ENCODE measurements around the gene PPP2R5E.

PPP2R5E gene

DNA sequence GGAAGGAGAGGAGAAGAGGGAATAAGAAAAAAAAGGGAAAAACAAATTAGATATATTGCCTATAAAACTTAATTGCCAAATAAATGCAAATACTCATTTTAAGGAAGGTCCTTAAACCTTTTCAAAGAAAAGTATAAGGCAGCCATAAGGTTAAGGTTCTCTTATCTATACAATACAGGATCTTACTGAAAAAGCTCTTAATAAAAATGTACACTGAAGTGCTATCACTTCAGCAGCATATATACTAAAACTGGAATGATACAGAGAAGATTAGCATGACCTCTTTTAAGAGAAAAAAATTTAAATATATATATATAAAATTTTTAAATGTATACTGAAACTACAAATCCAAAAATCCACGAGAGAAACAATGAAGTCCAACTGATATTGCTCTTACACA is 65.6 kb downstream of the PPP2R5E start:
- Histone ChIP-seq H3K4me3 (ENCODE audit: low read depth in 1 of 5, low read length in 5 of 5) (peak overlapping the region in 1 of 5 donors; percentile 17), H3K27ac (ENCODE audit: low read depth, low read length) (no peak overlapping the region), H3K9ac (ENCODE audit: low read length in 5 of 5) (peak overlapping the region in 1 of 5 donors; percentile 68), H3K4me1 (ENCODE audit: control insufficient read depth in 5 of 5, insufficient read depth in 5 of 5, low read length in 5 of 5) (peaks cover 0 to 16% (median 11%) of the 10 kb centered on the region in 5 donors), H3K27me3 (ENCODE audit: control insufficient read depth in 5 of 5, insufficient read depth in 4 of 5, low read length in 5 of 5) (no peaks in the 10 kb centered on the region), H3K36me3 (ENCODE audit: control insufficient read depth in 5 of 5, insufficient read depth in 5 of 5, low read length in 5 of 5) (no peaks in the 10 kb centered on the region), H3K9me3 (ENCODE audit: control insufficient read depth in 5 of 5, low read length in 5 of 5) (no peaks in the 10 kb centered on the region)

DNA sequence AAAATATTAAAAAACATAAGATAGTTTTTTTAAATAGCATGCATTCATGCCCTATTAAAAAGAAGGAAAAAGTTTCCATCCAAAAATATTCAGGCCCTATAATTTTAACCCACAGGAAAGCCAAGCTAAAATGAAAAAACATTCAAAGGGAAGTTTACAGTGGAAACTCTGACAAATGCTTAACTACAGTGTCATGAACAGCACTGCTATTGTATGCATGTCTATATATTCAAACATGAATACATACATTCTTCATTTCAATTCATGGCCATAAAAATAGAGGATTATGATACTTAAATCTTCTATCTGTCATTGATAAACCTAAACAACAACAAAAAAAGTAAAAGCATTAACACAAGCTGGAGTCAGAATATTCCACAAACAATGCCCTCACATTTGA is 67.4 kb downstream of the PPP2R5E start:
- Histone ChIP-seq H3K36me3 (ENCODE audit: control insufficient read depth in 5 of 5, insufficient read depth in 5 of 5, low read length in 5 of 5) (no peaks in the 10 kb centered on the region), H3K9me3 (ENCODE audit: control insufficient read depth in 5 of 5, low read length in 5 of 5) (no peaks in the 10 kb centered on the region), H3K9ac (ENCODE audit: low read length in 5 of 5) (no peak overlapping the region), H3K4me1 (ENCODE audit: control insufficient read depth in 5 of 5, insufficient read depth in 5 of 5, low read length in 5 of 5) (peaks cover 0 to 19% (median 14%) of the 10 kb centered on the region in 5 donors), H3K27ac (ENCODE audit: low read depth, low read length) (no peak overlapping the region), H3K27me3 (ENCODE audit: control insufficient read depth in 5 of 5, insufficient read depth in 4 of 5, low read length in 5 of 5) (no peaks in the 10 kb centered on the region), H3K4me3 (ENCODE audit: low read depth in 1 of 5, low read length in 5 of 5) (no peak overlapping the region)

DNA sequence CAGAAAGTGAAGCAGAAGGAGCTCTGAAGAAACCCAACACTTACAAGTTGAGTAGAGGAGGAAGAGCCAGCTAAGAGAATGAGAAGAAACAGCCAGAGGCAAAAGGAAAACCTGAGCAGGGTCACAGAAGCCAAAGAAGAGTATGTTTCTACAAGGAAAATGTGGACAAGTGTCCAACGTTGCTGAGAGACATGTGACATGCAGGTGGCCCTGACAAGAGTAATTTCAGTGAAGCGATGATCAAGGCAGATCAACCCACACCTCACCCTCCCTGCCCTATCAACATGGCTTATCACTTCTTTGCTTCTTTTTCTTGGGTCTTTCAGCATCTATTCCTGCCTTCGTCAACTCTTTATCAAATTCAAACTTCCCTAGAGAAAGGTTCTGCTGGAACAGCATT is 68.3 kb downstream of the PPP2R5E start:
- Histone ChIP-seq H3K27ac (ENCODE audit: low read depth, low read length) (no peak overlapping the region), H3K4me1 (ENCODE audit: control insufficient read depth in 5 of 5, insufficient read depth in 5 of 5, low read length in 5 of 5) (peaks cover 0 to 22% (median 16%) of the 10 kb centered on the region in 5 donors), H3K9me3 (ENCODE audit: control insufficient read depth in 5 of 5, low read length in 5 of 5) (no peaks in the 10 kb centered on the region)

DNA sequence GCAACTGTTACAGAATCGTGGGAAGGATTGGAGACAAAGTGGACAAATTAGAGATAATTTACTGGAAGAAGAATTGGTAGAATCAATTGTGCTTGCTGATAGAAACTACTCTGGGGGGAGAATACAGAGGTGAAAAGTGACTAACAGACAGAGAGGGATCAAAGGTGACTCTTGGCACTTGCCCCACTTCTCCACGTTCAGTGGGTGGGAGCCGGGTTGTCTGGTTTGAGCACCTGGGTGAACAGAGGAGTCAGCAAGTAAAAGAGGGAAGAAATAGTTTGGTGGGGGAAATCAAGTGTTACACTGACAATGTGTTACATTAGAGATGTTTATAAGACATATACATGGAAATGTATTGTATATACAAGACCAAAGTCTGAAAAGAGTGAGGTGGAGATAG is 69.1 kb downstream of the PPP2R5E start:
- Histone ChIP-seq H3K4me1 (ENCODE audit: control insufficient read depth in 5 of 5, insufficient read depth in 5 of 5, low read length in 5 of 5) (peaks cover 0 to 22% (median 16%) of the 10 kb centered on the region in 5 donors), H3K4me3 (ENCODE audit: low read depth in 1 of 5, low read length in 5 of 5) (no peak overlapping the region), H3K36me3 (ENCODE audit: control insufficient read depth in 5 of 5, insufficient read depth in 5 of 5, low read length in 5 of 5) (no peaks in the 10 kb centered on the region)

More for the DNA sequence above, 68.3 kb downstream of the PPP2R5E start:
- no peaks in the 10 kb centered on the region for H3K36me3 ChIP-seq (ENCODE audit: control insufficient read depth in 5 of 5, insufficient read depth in 5 of 5, low read length in 5 of 5)
- H3K4me3 ChIP-seq (ENCODE audit: low read depth in 1 of 5, low read length in 5 of 5), result no peak overlapping the region
- H3K27me3 ChIP-seq (ENCODE audit: control insufficient read depth in 5 of 5, insufficient read depth in 4 of 5, low read length in 5 of 5), result no peaks in the 10 kb centered on the region
- no peak overlapping the region for H3K9ac ChIP-seq (ENCODE audit: low read length in 5 of 5)

DNA sequence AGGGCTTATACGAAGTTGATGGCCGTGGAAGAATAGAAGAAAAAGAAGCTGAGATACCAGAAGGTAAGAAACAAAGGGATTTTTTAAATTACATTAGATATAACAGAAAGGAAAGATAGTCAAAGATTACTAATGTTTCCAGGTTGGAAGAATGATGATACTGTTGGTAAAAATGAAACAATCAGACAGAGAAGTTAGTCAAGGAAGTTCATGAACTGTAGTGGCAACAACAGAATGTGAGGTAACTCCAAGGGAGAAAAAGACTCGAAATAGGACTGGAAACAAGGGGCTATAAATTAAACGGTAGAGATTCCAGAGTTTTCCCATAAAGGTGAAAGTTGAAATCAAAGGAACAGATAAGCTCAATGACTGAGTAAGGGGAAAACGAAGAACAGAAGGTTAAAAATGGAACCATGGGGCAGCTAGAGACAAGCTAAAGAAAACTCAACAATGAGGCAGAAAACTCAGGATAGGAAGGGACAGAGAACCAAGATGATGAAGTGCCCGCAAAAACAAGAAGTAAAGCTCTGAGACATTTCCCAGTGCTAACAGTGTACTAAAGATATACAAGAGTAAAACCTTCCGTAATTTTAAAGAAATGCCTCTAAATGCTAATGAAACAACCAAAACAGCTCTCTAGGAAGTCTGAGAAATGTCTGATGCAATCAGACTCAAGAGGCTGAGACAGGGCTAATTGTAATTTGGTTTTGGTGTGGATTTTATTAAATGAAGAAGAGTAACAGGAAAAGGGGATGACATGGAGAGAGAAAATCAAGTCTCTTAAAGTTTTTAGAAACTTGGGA is 70.0 kb downstream of the PPP2R5E start:
- H3K4me1 ChIP-seq (ENCODE audit: control insufficient read depth in 5 of 5, insufficient read depth in 5 of 5, low read length in 5 of 5), result peaks cover 0 to 22% (median 14%) of the 10 kb centered on the region in 5 donors
- H3K27ac ChIP-seq (ENCODE audit: low read depth, low read length), result no peak overlapping the region
- no peaks in the 10 kb centered on the region for H3K36me3 ChIP-seq (ENCODE audit: control insufficient read depth in 5 of 5, insufficient read depth in 5 of 5, low read length in 5 of 5)
- H3K9ac ChIP-seq (ENCODE audit: low read length in 5 of 5), result no peak overlapping the region
- no peaks in the 10 kb centered on the region for H3K27me3 ChIP-seq (ENCODE audit: control insufficient read depth in 5 of 5, insufficient read depth in 4 of 5, low read length in 5 of 5)
- no peak overlapping the region for H3K4me3 ChIP-seq (ENCODE audit: low read depth in 1 of 5, low read length in 5 of 5)
- no peaks in the 10 kb centered on the region for H3K9me3 ChIP-seq (ENCODE audit: control insufficient read depth in 5 of 5, low read length in 5 of 5)

More for the DNA sequence above, 69.1 kb downstream of the PPP2R5E start:
- Histone ChIP-seq H3K27ac (ENCODE audit: low read depth, low read length) (no peak overlapping the region), H3K27me3 (ENCODE audit: control insufficient read depth in 5 of 5, insufficient read depth in 4 of 5, low read length in 5 of 5) (no peaks in the 10 kb centered on the region), H3K9ac (ENCODE audit: low read length in 5 of 5) (no peak overlapping the region), H3K9me3 (ENCODE audit: control insufficient read depth in 5 of 5, low read length in 5 of 5) (no peaks in the 10 kb centered on the region)

DNA sequence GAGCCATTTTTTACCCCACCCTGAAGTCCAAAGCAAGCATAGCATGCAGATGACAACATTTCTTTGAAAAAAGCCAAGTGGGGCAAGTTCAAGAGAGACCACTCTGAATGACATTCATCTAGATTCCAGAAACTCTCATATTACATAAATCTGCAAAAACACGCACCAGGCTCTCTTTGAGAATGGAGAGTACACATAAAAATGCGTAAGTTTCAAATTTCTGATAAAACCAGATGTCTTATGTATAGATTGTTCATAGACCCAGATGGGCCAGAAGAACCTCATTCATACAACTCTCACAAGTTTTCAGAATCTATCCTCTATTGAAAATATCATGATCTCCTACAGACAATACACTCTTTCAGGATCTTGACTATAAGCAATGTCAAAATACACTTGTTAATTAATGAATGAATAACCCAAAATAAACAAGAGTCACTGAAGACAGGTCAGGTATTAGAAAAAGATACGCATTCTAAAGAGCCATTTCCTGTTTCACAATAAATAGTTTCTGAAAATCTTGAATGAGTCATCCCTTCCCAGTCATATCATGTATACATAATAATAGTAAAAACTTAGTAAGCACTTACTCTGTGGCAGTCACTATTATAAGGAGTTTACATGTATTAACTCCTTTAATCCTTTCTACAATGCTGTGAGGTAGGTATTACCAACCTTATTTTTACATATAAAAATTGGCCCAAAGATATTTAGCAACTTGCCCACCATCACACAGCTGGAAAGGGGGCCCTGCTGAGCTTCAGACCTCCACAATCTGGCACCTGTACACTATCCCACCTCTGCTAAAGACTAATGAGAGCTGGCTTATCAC is 72.0 kb downstream of the PPP2R5E start:
- H3K4me3 ChIP-seq (ENCODE audit: low read depth in 1 of 5, low read length in 5 of 5), result no peak overlapping the region
- peaks cover 0 to 22% (median 13%) of the 10 kb centered on the region in 5 donors for H3K4me1 ChIP-seq (ENCODE audit: control insufficient read depth in 5 of 5, insufficient read depth in 5 of 5, low read length in 5 of 5)

DNA sequence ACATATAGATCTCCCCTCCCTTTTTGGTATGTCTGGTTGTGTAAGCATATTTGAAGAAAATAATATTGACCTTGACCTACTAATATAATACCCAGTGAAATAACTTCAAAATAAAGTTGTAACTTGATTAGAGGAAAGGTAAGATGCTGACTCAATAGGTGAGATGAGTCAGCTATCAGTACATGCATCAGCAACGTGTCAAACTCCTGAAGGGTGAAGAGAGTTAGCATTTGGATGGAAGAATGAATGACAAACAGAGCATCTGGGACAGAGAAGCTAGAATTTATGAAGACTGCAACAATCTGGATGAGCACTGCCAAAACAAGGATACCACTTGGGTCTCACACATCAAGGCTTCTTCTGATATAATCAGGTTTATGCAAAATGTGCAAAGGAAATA is 74.9 kb downstream of the PPP2R5E start:
- no peaks in the 10 kb centered on the region for H3K9me3 ChIP-seq (ENCODE audit: control insufficient read depth in 5 of 5, low read length in 5 of 5)
- no peaks in the 10 kb centered on the region for H3K36me3 ChIP-seq (ENCODE audit: control insufficient read depth in 5 of 5, insufficient read depth in 5 of 5, low read length in 5 of 5)
- H3K27ac ChIP-seq (ENCODE audit: low read depth, low read length), result no peak overlapping the region
- peaks cover 0 to 27% (median 11%) of the 10 kb centered on the region in 5 donors for H3K4me1 ChIP-seq (ENCODE audit: control insufficient read depth in 5 of 5, insufficient read depth in 5 of 5, low read length in 5 of 5)
- no peak overlapping the region for H3K4me3 ChIP-seq (ENCODE audit: low read depth in 1 of 5, low read length in 5 of 5)
- no peaks in the 10 kb centered on the region for H3K27me3 ChIP-seq (ENCODE audit: control insufficient read depth in 5 of 5, insufficient read depth in 4 of 5, low read length in 5 of 5)
- H3K9ac ChIP-seq (ENCODE audit: low read length in 5 of 5), result no peak overlapping the region

More for the DNA sequence above, 72.0 kb downstream of the PPP2R5E start:
- no peaks in the 10 kb centered on the region for H3K9me3 ChIP-seq (ENCODE audit: control insufficient read depth in 5 of 5, low read length in 5 of 5)
- H3K27ac ChIP-seq (ENCODE audit: low read depth, low read length), result no peak overlapping the region
- no peak overlapping the region for H3K9ac ChIP-seq (ENCODE audit: low read length in 5 of 5)
- no peaks in the 10 kb centered on the region for H3K36me3 ChIP-seq (ENCODE audit: control insufficient read depth in 5 of 5, insufficient read depth in 5 of 5, low read length in 5 of 5)
- no peaks in the 10 kb centered on the region for H3K27me3 ChIP-seq (ENCODE audit: control insufficient read depth in 5 of 5, insufficient read depth in 4 of 5, low read length in 5 of 5)

DNA sequence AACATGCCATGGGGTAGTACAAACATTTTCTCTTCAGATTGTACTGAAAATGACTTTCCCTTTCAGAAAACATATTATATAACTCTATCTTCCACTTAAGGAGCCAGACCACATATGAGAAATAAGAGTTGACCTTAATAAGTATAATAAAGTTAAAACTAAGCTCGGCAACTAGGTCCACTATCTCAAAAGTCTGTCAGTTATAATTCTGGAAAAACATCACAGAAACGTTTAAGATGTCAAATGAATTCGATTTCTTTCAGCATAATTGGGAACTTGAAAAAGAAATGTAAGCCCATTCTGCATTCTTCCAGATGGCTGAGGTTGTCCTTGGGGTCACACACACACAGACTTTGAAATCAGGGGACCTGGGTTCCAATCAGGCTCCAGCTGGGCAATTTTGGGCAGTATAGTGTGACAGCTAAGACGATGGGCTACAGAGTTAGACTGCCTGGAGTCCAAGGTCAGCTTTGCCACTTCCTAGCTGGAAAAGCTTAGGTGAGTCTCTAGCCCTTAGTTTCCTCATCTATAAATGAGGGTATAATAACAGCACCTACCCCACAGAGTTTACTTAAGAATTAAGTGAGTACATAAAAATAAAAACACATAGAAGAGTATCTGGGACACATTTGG is 75.6 kb downstream of the PPP2R5E start:
- H3K27me3 ChIP-seq (ENCODE audit: control insufficient read depth in 5 of 5, insufficient read depth in 4 of 5, low read length in 5 of 5), result no peaks in the 10 kb centered on the region
- H3K4me1 ChIP-seq (ENCODE audit: control insufficient read depth in 5 of 5, insufficient read depth in 5 of 5, low read length in 5 of 5), result peaks cover 0 to 27% (median 8%) of the 10 kb centered on the region in 5 donors
- H3K9me3 ChIP-seq (ENCODE audit: control insufficient read depth in 5 of 5, low read length in 5 of 5), result no peaks in the 10 kb centered on the region
- no peak overlapping the region for H3K27ac ChIP-seq (ENCODE audit: low read depth, low read length)
- no peak overlapping the region for H3K9ac ChIP-seq (ENCODE audit: low read length in 5 of 5)
- H3K4me3 ChIP-seq (ENCODE audit: low read depth in 1 of 5, low read length in 5 of 5), result no peak overlapping the region
- H3K36me3 ChIP-seq (ENCODE audit: control insufficient read depth in 5 of 5, insufficient read depth in 5 of 5, low read length in 5 of 5), result no peaks in the 10 kb centered on the region

DNA sequence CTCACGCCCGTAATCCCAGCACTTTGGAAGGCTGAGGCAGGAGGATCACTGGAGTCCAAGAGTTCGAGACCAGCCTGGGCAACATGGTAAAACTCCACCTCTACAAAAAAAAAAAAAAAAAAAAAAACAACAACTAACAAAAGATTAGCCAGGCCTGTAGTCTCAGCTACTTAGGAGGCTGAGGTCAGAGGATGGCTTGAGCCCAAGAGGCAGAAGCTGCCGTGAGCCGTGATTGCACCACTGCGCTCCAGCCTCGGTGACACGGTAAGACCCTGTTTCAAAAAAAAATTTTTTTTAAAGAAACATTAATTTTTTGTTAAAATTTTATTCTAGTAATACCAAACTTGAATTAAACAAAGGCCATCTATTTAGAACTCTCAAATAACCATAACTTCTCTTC is 77.8 kb downstream of the PPP2R5E start:
- no peaks in the 10 kb centered on the region for H3K9me3 ChIP-seq (ENCODE audit: control insufficient read depth in 5 of 5, low read length in 5 of 5)
- H3K36me3 ChIP-seq (ENCODE audit: control insufficient read depth in 5 of 5, insufficient read depth in 5 of 5, low read length in 5 of 5), result no peaks in the 10 kb centered on the region
- peak overlapping the region in 2 of 5 donors; percentile 24 to 25 for H3K9ac ChIP-seq (ENCODE audit: low read length in 5 of 5)
- peaks cover 0 to 18% (median 2%) of the 10 kb centered on the region in 5 donors for H3K4me1 ChIP-seq (ENCODE audit: control insufficient read depth in 5 of 5, insufficient read depth in 5 of 5, low read length in 5 of 5)
- no peak overlapping the region for H3K27ac ChIP-seq (ENCODE audit: low read depth, low read length)
- H3K27me3 ChIP-seq (ENCODE audit: control insufficient read depth in 5 of 5, insufficient read depth in 4 of 5, low read length in 5 of 5), result no peaks in the 10 kb centered on the region
- no peak overlapping the region for H3K4me3 ChIP-seq (ENCODE audit: low read depth in 1 of 5, low read length in 5 of 5)

Measured in subcutaneous abdominal adipose tissue (tissue), 5 donors.